Measurements from ENCODE around the gene EDARADD. TPM values are rescaled to one million over a fixed set of nuclear protein-coding genes. Genes with fewer than 3 reads are reported as not detected.
"Not testable (repeated sequence)": the region's sequence is repeated elsewhere in the genome, so short reads cannot be mapped to it uniquely, and the experiment has no call there.

EDARADD gene
- total and polyA plus RNA-seq, 2 of the 13 experiments (the other 11 are each of a cell fraction or from before 2014, with no cell fraction given), result 0.03 TPM; not detected in 1

DNA sequence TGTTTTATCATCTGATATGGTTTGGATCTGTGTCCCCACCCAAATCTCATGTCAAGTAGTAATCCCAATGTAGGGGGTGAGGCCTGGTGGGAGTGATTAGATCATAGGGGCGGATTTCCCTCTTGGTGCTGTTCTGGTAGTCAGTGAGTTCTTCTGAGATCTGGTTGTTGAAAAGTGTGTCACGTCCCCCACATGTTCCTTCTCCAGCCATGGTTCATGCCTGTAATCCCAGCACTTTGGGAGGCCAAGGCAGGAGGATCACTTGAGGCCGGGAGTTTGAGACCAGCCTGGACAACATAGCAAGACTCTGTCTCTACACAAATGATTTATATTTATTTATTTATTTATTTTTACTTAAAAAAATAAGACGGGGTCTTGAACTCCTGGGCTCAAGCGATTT lies 30.8 kb upstream of the EDARADD start (continued):
- TF ChIP-seq NR2C2 (CRISPR knock-in tag; IDR thresholded peaks at IDR 0.05; ENCODE audit: borderline replicate concordance), result no peak

DNA sequence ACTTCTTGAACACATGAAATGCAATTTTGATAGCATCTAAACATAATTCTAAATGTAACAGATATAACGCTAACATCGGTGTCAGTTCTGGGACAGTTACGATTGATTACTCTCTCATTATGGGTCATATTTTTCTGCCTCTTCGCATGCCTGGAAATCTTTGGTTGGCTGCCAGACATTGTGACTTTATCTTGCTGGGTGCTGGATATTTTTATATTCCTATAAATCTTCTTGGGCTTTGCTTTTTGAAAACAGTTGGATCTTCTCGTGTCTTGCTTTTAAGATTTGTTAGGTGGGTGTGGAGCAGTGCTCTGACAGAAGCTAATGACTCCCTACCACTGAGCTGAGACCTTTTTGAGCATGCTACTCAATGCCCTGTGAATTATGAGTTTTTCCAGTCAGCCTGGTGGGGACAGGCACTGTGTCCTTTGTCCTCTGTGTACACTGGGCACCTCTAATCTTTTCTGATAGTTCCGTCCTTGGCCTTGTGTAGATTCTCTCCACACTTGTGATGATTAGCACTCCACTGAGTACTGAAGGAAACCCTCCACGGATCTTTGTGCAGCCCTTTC lies 28.0 kb upstream of the EDARADD start:
- ATAC-seq (peak; percentile 60), FAIRE-seq (no peak), DNase-seq (ENCODE audit: low spot score) (no peak)
- WGBS (ENCODE audit: low lambda C conversion rate), result 53% methylated on average over 7 of the region's 7 CpGs
- TF ChIP-seq FOXA1 (IDR thresholded peaks at IDR 0.05), result no peak
- 0 out of 2 replicates have a peak, but pooled peaks have one; percentile 31 for TF ChIP-seq FOXA1 (CRISPR knock-in tag; IDR thresholded peaks at IDR 0.05)
- TF ChIP-seq, protein P1, sequence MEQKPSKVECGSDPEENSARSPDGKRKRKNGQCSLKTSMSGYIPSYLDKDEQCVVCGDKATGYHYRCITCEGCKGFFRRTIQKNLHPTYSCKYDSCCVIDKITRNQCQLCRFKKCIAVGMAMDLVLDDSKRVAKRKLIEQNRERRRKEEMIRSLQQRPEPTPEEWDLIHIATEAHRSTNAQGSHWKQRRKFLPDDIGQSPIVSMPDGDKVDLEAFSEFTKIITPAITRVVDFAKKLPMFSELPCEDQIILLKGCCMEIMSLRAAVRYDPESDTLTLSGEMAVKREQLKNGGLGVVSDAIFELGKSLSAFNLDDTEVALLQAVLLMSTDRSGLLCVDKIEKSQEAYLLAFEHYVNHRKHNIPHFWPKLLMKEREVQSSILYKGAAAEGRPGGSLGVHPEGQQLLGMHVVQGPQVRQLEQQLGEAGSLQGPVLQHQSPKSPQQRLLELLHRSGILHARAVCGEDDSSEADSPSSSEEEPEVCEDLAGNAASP (CRISPR knock-in tag; IDR thresholded peaks at IDR 0.05; ENCODE audit: borderline replicate concordance), result no peak
- H3K27me3 ChIP-seq (ENCODE audit: control insufficient read depth in 1 of 2, insufficient read depth in 2 of 2, low read length in 2 of 2), result no peaks in the 10 kb centered on the region; a peak in 1 of 5 replicates
- ChIA-PET POLR2A (no interaction called here), CTCF (ENCODE audit: low intra/inter-chr PET ratio, low total read pairs) (no interaction called here)
- intact Hi-C loops (cut with micrococcal nuclease; ENCODE audit: unreplicated experiment) (no loop called here), in situ Hi-C loops (cut with HindIII; ENCODE audit: extremely low pct_ligation_motif_present, low pct_unique_long_range_greater_than_20kb) (no loop called here)
- H3K4me2 ChIP-seq (ENCODE audit: low read depth, low read length), result 0 out of 2 replicates have a peak overlapping the region, but pooled peaks have one; percentile 18
- H3K79me2 ChIP-seq (ENCODE audit: insufficient read depth, low read length), result no peaks in the 10 kb centered on the region
- no peak overlapping the region for H3K27ac ChIP-seq (ENCODE audit: extremely low read length, insufficient read depth, low read length)
- no peaks in the 10 kb centered on the region for H4K20me1 ChIP-seq (ENCODE audit: insufficient read depth, low read length)
- no peak overlapping the region for H2AFZ ChIP-seq (ENCODE audit: low read length)
- H3K9me3 ChIP-seq (ENCODE audit: low read length), result no peaks in the 10 kb centered on the region
- no peak overlapping the region for H3K9ac ChIP-seq (ENCODE audit: insufficient read depth, low read depth, low read length)
- no peak overlapping the region for H3K4me3 ChIP-seq (replicated peaks in 1 of 3; ENCODE audit: insufficient read depth in 1 of 3, low read depth in 2 of 3, low read length in 3 of 3)
- peaks cover 11% of the 10 kb centered on the region for H3K4me1 ChIP-seq (ENCODE audit: insufficient read depth, low read length)
- no peaks in the 10 kb centered on the region for H3K36me3 ChIP-seq (replicated peaks in 1 of 2; ENCODE audit: control insufficient read depth in 1 of 2, insufficient read depth in 2 of 2, low read length in 2 of 2)
- no TSS peak for BruUV-seq (replicated peaks)

DNA sequence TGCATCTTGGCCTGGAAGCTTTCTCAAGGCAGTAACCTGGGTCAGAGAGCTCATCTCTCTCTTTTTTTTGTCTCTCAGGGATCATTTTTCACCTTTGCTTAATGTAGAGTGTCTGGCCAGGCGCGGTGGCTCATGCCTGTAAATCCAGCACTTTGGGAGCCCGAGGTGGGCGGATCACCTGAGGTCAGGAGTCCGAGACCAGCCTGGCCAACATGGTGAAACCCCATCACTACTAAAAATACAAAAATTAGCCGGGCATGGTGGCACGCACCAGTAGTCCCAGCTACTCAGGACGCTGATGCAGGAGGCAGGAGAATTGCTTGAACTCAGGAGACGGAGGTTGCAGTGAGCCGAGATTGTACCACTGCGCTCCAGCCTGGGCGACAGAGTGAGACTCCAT lies 27.4 kb upstream of the EDARADD start:
- FAIRE-seq; intact Hi-C loops (cut with micrococcal nuclease; ENCODE audit: unreplicated experiment); H4K20me1 ChIP-seq (ENCODE audit: insufficient read depth, low read length); H3K36me3 ChIP-seq (replicated peaks in 1 of 2; ENCODE audit: control insufficient read depth in 1 of 2, insufficient read depth in 2 of 2, low read length in 2 of 2); H3K79me2 ChIP-seq (ENCODE audit: insufficient read depth, low read length); POLR2A ChIA-PET; H2AFZ ChIP-seq (ENCODE audit: low read length); H3K4me2 ChIP-seq (ENCODE audit: low read depth, low read length); in situ Hi-C loops (cut with HindIII; ENCODE audit: extremely low pct_ligation_motif_present, low pct_unique_long_range_greater_than_20kb); H3K4me3 ChIP-seq (replicated peaks in 1 of 3; ENCODE audit: insufficient read depth in 1 of 3, low read depth in 2 of 3, low read length in 3 of 3); ATAC-seq; H3K27ac ChIP-seq (ENCODE audit: extremely low read length, insufficient read depth, low read length); H3K9ac ChIP-seq (ENCODE audit: insufficient read depth, low read depth, low read length); H3K27me3 ChIP-seq (ENCODE audit: control insufficient read depth in 1 of 2, insufficient read depth in 2 of 2, low read length in 2 of 2); BruUV-seq (replicated peaks); CTCF ChIA-PET (ENCODE audit: low intra/inter-chr PET ratio, low total read pairs); H3K9me3 ChIP-seq (ENCODE audit: low read length); DNase-seq (ENCODE audit: low spot score): not testable (repeated sequence)
- whole genome bisulfite sequencing (ENCODE audit: low lambda C conversion rate), result 74% methylated on average over 12 of the region's 12 CpGs
- peaks cover 11% of the 10 kb centered on the region for H3K4me1 ChIP-seq (ENCODE audit: insufficient read depth, low read length)

Measured in HepG2 (cell line).